MM.1S (cell line): ENCODE results near the gene IRF8.

Experiments used
- CTCF ChIP-seq: fragments of 300-600 bp; sonication (generic); IDR thresholded peaks from 2 replicates; pipeline ENCODE4 v1.5.1; 2016; ENCODE audit warnings: antibody characterized with exemption, low read length, mixed read lengths
- EZH2 ChIP-seq: fragments of 300-600 bp; sonication (generic); optimal IDR thresholded peaks from 2 replicates; pipeline ENCODE3; 2017; ENCODE audit warnings: low read depth, mild to moderate bottlenecking, antibody characterized with exemption, low read length, mixed read lengths

- TF ChIP-seq CTCF = no peak
- no peak for TF ChIP-seq EZH2
Observed at GRCh38 chr16:85905110-85906095, 6.4 kb downstream of the IRF8 start.
